Body of pancreas (tissue), 4 donors: ENCODE data around the gene DNM2. TPM values are rescaled to one million over a fixed set of nuclear protein-coding genes. Genes with fewer than 3 reads are reported as not detected.

Source experiments
- ATAC-seq: fragments of 150-250 bp; one replicate; pipeline ENCODE4 v1.9.1; 2016
- DNase-seq, 4 donors: peaks; one replicate each; pipeline ENCODE4 v3.0.0-alpha.2; 2019
- H3K27ac ChIP-seq, 4 donors: fragments of 200-600 bp; sonication (generic); 1 replicate in 3 of 4; 2 replicates in 1 of 4; pipeline versions ENCODE4 v1.5.1 to v1.6.1; 2016 to 2019; ENCODE audit warnings: mild to moderate bottlenecking in 1 of 4, mixed read lengths in 1 of 4, moderate library complexity in 1 of 4
- H3K27me3 ChIP-seq, 2 donors: fragments of 200-600 bp; sonication (generic); one replicate each; pipeline ENCODE4 v1.6.0; 2016; ENCODE audit warnings: mild to moderate bottlenecking in 1 of 2
- H3K36me3 ChIP-seq, 2 donors: fragments of 200-600 bp; sonication (generic); replicated peaks in 1 of 2; 2 replicates each; pipeline ENCODE4 v1.5.1; 2016; ENCODE audit warnings: low read depth in 2 of 2; ENCODE audit not compliant: insufficient read depth in 1 of 2
- H3K4me1 ChIP-seq: fragments of 200-600 bp; sonication (generic); one replicate; pipeline ENCODE4 v1.6.0; 2016
- H3K4me3 ChIP-seq, 2 donors: fragments of 200-600 bp; sonication (generic); 1 replicate in 1 of 2; 2 replicates in 1 of 2; pipeline ENCODE4 v1.5.1; 2016 to 2019
- H3K9me3 ChIP-seq, 3 donors: fragments of 200-600 bp; sonication (generic); 1 replicate in 2 of 3; 2 replicates in 1 of 3; pipeline ENCODE4 v1.5.1; 2016
- POLR2A ChIP-seq, 3 donors: fragments of 450-650 bp; IDR thresholded peaks; one replicate each; pipeline ENCODE4 v1.6.1; 2016; ENCODE audit warnings: antibody characterized with exemption in 3 of 3, mild to moderate bottlenecking in 2 of 3
- WGBS, 2 donors: methylation state at CpG; one replicate each; pipeline ENCODE4 v1.1.5; 2017; 5-methylcytosine and 5-hydroxymethylcytosine counted together
- intact Hi-C: fragments of 100-400 bp; cut with DNase I; formaldehyde crosslinking; loops from one replicate; pipeline ENCODE4 v1.15.1; 2023
- total RNA-seq, 2 donors: library from RNA; depleted of rRNA; stranded (reverse); fragments of >200 nt; gene quantifications; one replicate each; pipeline ENCODE4 v1.1.0, GENCODE V29; 2016
- TF ChIP-seq, protein P1 (sequence below), 7 experiments: fragments of 450-650 bp in 4 of 7; fragments of 200-600 bp in 3 of 7; sonication (generic) in 3 of 7; IDR thresholded peaks; one replicate each; pipeline ENCODE4 v1.5.1; 2016 to 2019; ENCODE audit warnings: antibody characterized with exemption in 7 of 7

Gene DNM2
- total RNA-seq, 2 donors from 2014 or later = 98.6 to 158 TPM

DNA sequence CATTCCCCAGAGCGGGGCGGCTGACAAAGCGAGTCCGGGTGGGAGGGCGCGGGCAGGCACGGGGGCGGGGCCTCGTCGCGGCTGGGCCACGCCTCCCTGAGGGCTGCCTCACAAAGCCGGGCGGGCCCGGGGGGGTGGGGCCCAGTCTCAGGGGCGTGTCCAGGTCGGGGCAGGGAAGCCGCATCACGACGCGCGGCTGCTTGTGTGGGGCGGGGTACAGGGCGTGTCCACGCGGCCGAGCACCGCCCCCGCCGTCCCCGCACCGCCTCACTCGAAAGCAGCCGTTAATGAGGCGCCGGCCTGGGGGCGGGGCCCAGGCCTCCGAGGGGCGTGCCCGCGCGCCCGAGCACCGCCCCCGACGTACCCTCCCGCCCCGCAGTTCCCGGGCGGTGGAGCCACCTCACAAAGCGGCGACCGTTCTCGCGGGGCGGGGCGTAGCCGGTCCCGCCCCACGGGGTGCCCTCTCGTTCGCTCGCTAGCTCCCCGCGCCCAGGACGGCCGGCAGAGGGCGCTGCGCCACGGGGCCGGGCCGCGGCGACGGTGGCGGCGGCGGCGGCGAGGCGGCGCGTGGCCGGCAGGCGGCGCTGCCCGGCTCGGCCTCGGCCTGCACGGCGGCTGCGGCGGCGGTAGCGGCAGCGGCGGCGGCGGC lies 153.2 kb downstream of the DNM2 start, which contains the start of gene CARM1:
TSS of gene CARM1 (plus strand) at position 599 of the 649 bp plus-strand sequence. CDS start 150 bp downstream, outside the sequence.
- 1% methylated on average over 48 of the region's 99 CpGs; no CpG with 5 or more reads in 1 of the 2 donors for WGBS, 2 donors
- intact Hi-C loops = loop anchor here (10.0 kb wide), 1 partner anchor 54 kb away; the partner anchor contains the start of genes TIMM29 and YIPF2

DNA sequence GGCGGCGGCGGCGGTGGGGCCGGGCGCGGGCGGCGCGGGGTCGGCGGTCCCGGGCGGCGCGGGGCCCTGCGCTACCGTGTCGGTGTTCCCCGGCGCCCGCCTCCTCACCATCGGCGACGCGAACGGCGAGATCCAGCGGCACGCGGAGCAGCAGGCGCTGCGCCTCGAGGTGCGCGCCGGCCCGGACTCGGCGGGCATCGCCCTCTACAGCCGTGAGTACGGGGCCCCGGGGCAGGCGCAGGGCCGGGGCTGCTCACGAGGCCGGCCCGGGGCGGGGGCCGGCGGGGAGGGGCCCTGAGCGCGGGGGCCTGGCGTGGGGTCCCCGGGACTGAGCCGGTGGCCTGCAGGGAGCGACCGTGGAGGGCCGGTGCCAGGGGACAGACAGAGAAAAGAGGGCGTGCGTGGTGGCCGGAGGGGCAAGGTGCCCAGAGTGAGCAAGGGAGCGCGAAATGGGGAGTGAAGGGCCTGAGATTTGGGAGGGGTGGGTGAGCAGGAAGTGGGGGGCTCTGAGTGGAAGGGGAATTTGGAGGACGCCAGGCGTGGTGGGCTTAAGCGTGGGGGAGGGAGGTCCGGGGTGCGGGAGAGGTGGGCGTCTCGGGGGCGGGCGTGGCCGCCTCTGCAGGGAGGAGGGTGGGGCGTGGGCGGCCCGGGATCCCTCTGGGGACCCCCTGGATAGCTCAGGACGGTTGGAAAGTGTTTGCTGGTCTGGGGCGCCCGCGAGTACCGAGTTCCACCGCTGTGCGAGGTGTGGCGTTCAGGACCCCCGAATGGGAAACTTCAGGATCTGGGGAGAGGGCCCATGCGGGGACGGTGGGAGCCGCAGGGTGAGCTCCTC lies 154.0 kb downstream of the DNM2 start:
- Histone ChIP-seq H3K27ac (peak overlapping the region; percentile 56 to 78 (median 73)), H3K9me3 (no peaks in the 10 kb centered on the region), H3K27me3 (no peaks in the 10 kb centered on the region), H3K4me1 (peaks cover 29% of the 10 kb centered on the region), H3K4me3 (peak overlapping the region; percentile 29 to 80), H3K36me3 (no peaks in the 10 kb centered on the region)
- no peak for ATAC-seq
- DNase-seq = peak; percentile 42 to 56 (median 51)
- TF ChIP-seq, protein P1, sequence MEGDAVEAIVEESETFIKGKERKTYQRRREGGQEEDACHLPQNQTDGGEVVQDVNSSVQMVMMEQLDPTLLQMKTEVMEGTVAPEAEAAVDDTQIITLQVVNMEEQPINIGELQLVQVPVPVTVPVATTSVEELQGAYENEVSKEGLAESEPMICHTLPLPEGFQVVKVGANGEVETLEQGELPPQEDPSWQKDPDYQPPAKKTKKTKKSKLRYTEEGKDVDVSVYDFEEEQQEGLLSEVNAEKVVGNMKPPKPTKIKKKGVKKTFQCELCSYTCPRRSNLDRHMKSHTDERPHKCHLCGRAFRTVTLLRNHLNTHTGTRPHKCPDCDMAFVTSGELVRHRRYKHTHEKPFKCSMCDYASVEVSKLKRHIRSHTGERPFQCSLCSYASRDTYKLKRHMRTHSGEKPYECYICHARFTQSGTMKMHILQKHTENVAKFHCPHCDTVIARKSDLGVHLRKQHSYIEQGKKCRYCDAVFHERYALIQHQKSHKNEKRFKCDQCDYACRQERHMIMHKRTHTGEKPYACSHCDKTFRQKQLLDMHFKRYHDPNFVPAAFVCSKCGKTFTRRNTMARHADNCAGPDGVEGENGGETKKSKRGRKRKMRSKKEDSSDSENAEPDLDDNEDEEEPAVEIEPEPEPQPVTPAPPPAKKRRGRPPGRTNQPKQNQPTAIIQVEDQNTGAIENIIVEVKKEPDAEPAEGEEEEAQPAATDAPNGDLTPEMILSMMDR (IDR thresholded peaks at IDR 0.05) = peak in 3 of 7 experiments; percentile 4 to 12 (median 11)
- no peak for TF ChIP-seq POLR2A (IDR thresholded peaks at IDR 0.05)
- intact Hi-C loops = loop anchor here (10.0 kb wide), 1 partner anchor 53 kb away; the partner anchor contains the start of genes TIMM29 and YIPF2
- 1 to 3% methylated on average over 6 to 48 of the region's 90 CpGs for WGBS, 2 donors

More for the DNA sequence above, 153.2 kb downstream of the DNM2 start, which contains the start of gene CARM1:
- TF ChIP-seq, protein P1 (IDR thresholded peaks at IDR 0.05) = peak; percentile 39 to 100 (median 68)
- no peak for TF ChIP-seq POLR2A (IDR thresholded peaks at IDR 0.05)
- Histone ChIP-seq H3K9me3 (no peaks in the 10 kb centered on the region), H3K4me1 (peaks cover 21% of the 10 kb centered on the region), H3K36me3 (no peaks in the 10 kb centered on the region), H3K4me3 (peak within 1 kb of the TSS; percentile 29 to 80), H3K27me3 (no peaks in the 10 kb centered on the region), H3K27ac (peak within 1 kb of the TSS; percentile 62 to 78 (median 74))
- peak; percentile 90 for ATAC-seq
- DNase-seq = peak; percentile 99 to 100 (median 100)

DNA sequence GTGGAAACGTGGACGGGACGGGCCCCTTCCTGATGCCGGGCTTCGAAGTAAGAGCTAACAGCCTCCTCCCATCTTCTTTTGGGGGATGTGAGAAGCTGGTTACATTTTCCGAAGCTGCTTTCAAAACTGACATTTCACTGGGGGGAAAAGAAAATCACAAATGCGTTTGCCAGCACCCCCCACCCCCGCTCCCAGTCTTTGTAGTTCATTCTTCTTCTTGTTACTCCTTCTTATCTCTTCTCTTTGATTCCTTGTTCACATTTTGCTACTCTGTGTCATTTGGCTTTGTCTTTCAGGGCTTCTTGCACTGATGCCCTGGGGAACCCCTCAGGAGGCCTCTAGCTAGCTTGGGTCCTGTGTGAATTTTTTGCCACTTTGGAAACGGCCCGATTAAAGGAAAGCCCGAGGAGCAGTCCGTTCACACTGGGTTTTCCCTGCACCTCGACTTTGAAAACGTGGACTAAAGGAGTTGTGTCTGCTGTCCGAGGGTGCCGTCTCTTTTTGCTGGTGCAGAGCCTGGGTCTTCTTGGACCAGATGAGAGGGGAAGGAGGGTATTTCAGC lies 154.7 kb downstream of the DNM2 start:
- no peaks in the 10 kb centered on the region for H3K27me3 ChIP-seq
- H3K4me3 ChIP-seq = peak overlapping the region; percentile 29 to 80
- intact Hi-C loops = loop anchor here (10.0 kb wide), 1 partner anchor 52 kb away; the partner anchor contains the start of genes TIMM29 and YIPF2
- no peak for DNase-seq
- H3K36me3 ChIP-seq = no peaks in the 10 kb centered on the region
- ATAC-seq = no peak
- no peak for TF ChIP-seq POLR2A (IDR thresholded peaks at IDR 0.05)
- 4 to 15% methylated on average over 14 to 16 of the region's 16 CpGs for WGBS, 2 donors
- H3K4me1 ChIP-seq = peaks cover 36% of the 10 kb centered on the region
- H3K9me3 ChIP-seq = no peaks in the 10 kb centered on the region
- peak overlapping the region in 3 of 4 donors; percentile 71 to 78 (median 75) for H3K27ac ChIP-seq

DNA sequence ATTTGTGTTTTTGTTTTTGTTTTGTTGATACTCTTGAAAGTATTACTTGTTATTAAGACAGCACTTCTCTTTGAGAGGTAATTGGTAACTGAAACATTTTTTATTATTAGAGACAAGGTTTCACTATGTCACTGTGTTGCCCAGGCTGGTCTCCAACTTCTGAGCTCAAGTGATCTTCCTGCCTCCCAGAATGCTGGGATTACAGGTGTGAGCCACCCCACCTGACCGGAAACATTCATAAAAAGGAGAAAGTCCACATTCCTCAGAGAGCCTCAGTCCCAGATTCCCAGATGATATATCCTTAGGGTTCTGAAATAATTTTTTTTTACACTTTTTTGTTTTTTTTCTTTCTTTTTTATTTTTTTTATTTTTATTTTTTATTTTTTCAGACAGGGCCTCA lies 156.1 kb downstream of the DNM2 start:
- Histone ChIP-seq H3K9me3 (no peaks in the 10 kb centered on the region), H3K27ac (no peak overlapping the region), H3K4me3 (no peak overlapping the region), H3K36me3 (no peaks in the 10 kb centered on the region), H3K4me1 (peaks cover 36% of the 10 kb centered on the region), H3K27me3 (no peaks in the 10 kb centered on the region)
- WGBS, 2 donors = 79 to 88% methylated on average over 1 of the region's 1 CpG
- intact Hi-C loops = loop anchor here (10.0 kb wide), 1 partner anchor 51 kb away; the partner anchor contains the start of genes TIMM29 and YIPF2
- TF ChIP-seq, protein P1 (IDR thresholded peaks at IDR 0.05) = no peak
- DNase-seq = no peak
- no peak for ATAC-seq
